Caco-2 (cell line): ENCODE results near the gene HNRNPAB. TPM values are rescaled to one million over a fixed set of nuclear protein-coding genes. Genes with fewer than 3 reads are reported as not detected.

Experiments
- BruUV-seq: library from RNA; stranded (reverse); fragments of 400-500 nt; replicated peaks from 2 replicates; lab custom pipeline; 2021; lab: Mats Ljungman, UMichigan
- CTCF ChIA-PET: fragments of 300-600 bp; sonication (Branson Sonifier 250); formaldehyde crosslinking; loops from one replicate; lab custom pipeline; 2022; ENCODE audit warnings: antibody characterized with exemption; lab: Charles Lee
- POLR2A ChIA-PET: fragments of 300-600 bp; sonication (Branson Sonifier 250); formaldehyde crosslinking; loops from one replicate; lab custom pipeline; 2022; ENCODE audit warnings: antibody characterized with exemption; lab: Charles Lee
- DNase-seq, 2 experiments: peaks; one replicate each; pipeline versions ENCODE4 v3.0.0 to v3.0.0-alpha.2; 2020 to 2022
- H3K27me3 ChIP-seq: replicated peaks from 2 replicates; pipeline ENCODE4 v1.6.0; 2011; ENCODE audit warnings: low read length; ENCODE audit not compliant: control insufficient read depth, insufficient read depth
- H3K36me3 ChIP-seq: 2 replicates; pipeline ENCODE4 v1.5.1; 2011; ENCODE audit warnings: low read length; ENCODE audit not compliant: control insufficient read depth, insufficient read depth
- H3K4me1 ChIP-seq: fragments of 250-450 bp; sonication (Bioruptor Pico); 2 replicates; pipeline ENCODE4 v1.5.1; 2020; ENCODE audit warnings: mild to moderate bottlenecking
- H3K4me3 ChIP-seq: 2 replicates; pipeline ENCODE4 v1.5.1; 2011; ENCODE audit warnings: low read depth, mild to moderate bottlenecking, control low read depth, low read length
- H3K9me3 ChIP-seq: fragments of 250-450 bp; sonication (Bioruptor Pico); 2 replicates; pipeline ENCODE4 v1.5.1; 2020; ENCODE audit warnings: mild to moderate bottlenecking, moderate library complexity
- H3K27ac Mint-ChIP-seq: one replicate; pipeline ENCODE4 v1.8.0; 2022; ENCODE audit warnings: mixed read lengths; ENCODE audit not compliant: unreplicated experiment
- H3K27me3 Mint-ChIP-seq: one replicate; pipeline ENCODE4 v1.8.0; 2022; ENCODE audit warnings: mixed read lengths; ENCODE audit not compliant: insufficient read depth, unreplicated experiment
- H3K36me3 Mint-ChIP-seq: one replicate; pipeline ENCODE4 v1.8.0; 2022; ENCODE audit warnings: mild to moderate bottlenecking, mixed read lengths; ENCODE audit not compliant: insufficient read depth, unreplicated experiment
- H3K4me1 Mint-ChIP-seq: one replicate; pipeline ENCODE4 v1.8.0; 2022; ENCODE audit warnings: low read depth, mixed read lengths; ENCODE audit not compliant: unreplicated experiment
- H3K4me3 Mint-ChIP-seq: one replicate; pipeline ENCODE4 v1.8.0; 2022; ENCODE audit warnings: mild to moderate bottlenecking, moderate library complexity, mixed read lengths; ENCODE audit not compliant: unreplicated experiment
- H3K9me3 Mint-ChIP-seq: one replicate; pipeline ENCODE4 v1.8.0; 2022; ENCODE audit warnings: mixed read lengths; ENCODE audit not compliant: unreplicated experiment
- CTCF ChIP-seq, 2 experiments: fragments of 200-600 bp in 1 of 2; IDR thresholded peaks; 1 replicate in 1 of 2; 2 replicates in 1 of 2; pipeline versions ENCODE4 v1.5.1 to v1.8.0; 2011 to 2022; ENCODE audit warnings: antibody characterized with exemption in 1 of 2, control low read depth in 1 of 2, inconsistent platforms in 1 of 2, low read depth in 1 of 2, low read length in 1 of 2, mild to moderate bottlenecking in 1 of 2, moderate library complexity in 1 of 2; ENCODE audit not compliant: insufficient read depth in 1 of 2, severe bottlenecking in 1 of 2, unreplicated experiment in 1 of 2
- intact Hi-C: fragments of 100-400 bp; cut with micrococcal nuclease; formaldehyde crosslinking; loops from one replicate; pipeline ENCODE4 v1.10.0; 2022; ENCODE audit not compliant: unreplicated experiment
- total RNA-seq: library from RNA; stranded (reverse); gene quantifications from 2 replicates; pipeline ENCODE4 v1.2.3, GENCODE V29; 2022

The HNRNPAB gene
- total RNA-seq, 1 experiment from 2014 or later: 295 TPM

DNA sequence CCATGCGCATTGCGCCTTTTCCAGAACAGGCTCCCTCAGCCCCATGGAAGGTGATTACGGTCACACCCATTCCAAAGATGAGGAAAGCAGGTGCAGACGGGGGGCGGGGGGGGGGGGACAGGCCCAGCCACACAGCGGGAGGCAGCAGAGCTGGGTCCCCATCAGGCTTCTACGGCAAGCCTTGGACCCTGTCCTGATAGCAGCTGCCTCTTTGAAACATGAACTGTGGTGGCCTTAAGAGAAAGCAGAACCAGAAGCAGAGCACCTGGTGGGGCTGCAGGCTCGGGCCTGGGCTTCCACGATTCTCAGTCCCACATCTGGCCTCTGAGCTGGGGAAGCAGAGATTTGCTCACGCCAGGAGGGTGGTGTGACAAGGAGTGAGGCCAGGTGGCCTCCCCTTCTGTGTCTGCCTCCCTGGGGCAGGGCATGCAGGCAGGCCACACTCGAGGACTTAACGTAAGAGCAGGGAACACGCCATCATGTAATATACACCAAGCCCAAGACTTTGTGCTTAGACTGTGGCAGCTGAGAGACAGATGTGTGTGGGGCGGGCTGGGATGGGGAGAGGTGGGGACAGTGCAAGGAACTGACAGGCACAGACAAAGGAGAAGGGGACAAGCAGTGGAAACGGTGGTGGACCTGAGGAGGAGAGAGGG, 42.4 kb downstream of the HNRNPAB start:
- Mint-ChIP-seq H3K9me3 (no peaks in the 10 kb centered on the region), H3K27ac (no peak overlapping the region), H3K36me3 (no peaks in the 10 kb centered on the region), H3K4me3 (no peak overlapping the region), H3K4me1 (no peaks in the 10 kb centered on the region), H3K27me3 (no peaks in the 10 kb centered on the region)
- Histone ChIP-seq H3K27me3 (no peaks in the 10 kb centered on the region; the same call in 1 of the 2 replicates), H3K4me3 (no peak overlapping the region), H3K4me1 (no peaks in the 10 kb centered on the region), H3K36me3 (no peaks in the 10 kb centered on the region), H3K9me3 (no peaks in the 10 kb centered on the region)
- POLR2A ChIA-PET: no interaction called here
- intact Hi-C loops: no loop called here
- CTCF ChIA-PET: interaction anchor here (0.6 kb wide), 1 partner anchor 187 kb away, joined by 3 read pairs; no protein-coding TSS in a partner anchor
- TF ChIP-seq CTCF (IDR thresholded peaks at IDR 0.05; ENCODE audit: insufficient read depth in 1 of 2, low read depth in 1 of 2, low read length in 1 of 2, severe bottlenecking in 1 of 2, unreplicated experiment in 1 of 2): no peak
- DNase-seq: no peak
- no TSS peak for BruUV-seq

GRCh38 chr5:178247481-178248456, 43.4 kb downstream of the HNRNPAB start:
- Mint-ChIP-seq H3K27ac (no peak overlapping the region), H3K4me1 (no peaks in the 10 kb centered on the region), H3K36me3 (no peaks in the 10 kb centered on the region), H3K9me3 (no peaks in the 10 kb centered on the region), H3K27me3 (no peaks in the 10 kb centered on the region), H3K4me3 (no peak overlapping the region)
- CTCF ChIA-PET: interaction anchor here (0.7 kb wide), 1 partner anchor 298 kb away, joined by 3 read pairs; no protein-coding TSS in a partner anchor
- DNase-seq: no peak
- Histone ChIP-seq H3K36me3 (no peaks in the 10 kb centered on the region), H3K4me1 (no peaks in the 10 kb centered on the region), H3K4me3 (no peak overlapping the region), H3K27me3 (no peaks in the 10 kb centered on the region; the same call in 1 of the 2 replicates), H3K9me3 (no peaks in the 10 kb centered on the region)
- POLR2A ChIA-PET: no interaction called here
- no TSS peak for BruUV-seq
- TF ChIP-seq CTCF (IDR thresholded peaks at IDR 0.05; ENCODE audit: insufficient read depth in 1 of 2, low read depth in 1 of 2, low read length in 1 of 2, severe bottlenecking in 1 of 2, unreplicated experiment in 1 of 2): no peak
- intact Hi-C loops: no loop called here

DNA sequence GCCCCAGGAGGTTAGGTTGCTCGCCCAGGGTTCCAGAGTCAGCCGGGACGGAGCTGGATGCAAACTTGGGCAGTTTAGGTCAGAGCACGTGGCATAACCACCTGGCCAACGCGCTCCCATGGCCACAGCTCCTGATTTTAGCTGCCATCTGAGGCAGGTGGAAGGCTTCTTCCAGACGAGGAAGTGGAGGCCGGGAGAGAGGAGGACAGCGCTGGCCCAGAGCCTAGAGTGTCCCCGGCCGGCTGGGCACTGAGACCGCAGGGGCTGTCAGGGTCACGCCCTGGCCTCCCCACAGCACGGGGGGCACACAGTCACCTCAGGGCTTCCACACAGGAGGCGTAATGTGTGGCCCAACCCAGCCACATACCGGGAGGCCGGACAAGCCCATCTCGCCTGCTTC, 44.4 kb downstream of the HNRNPAB start:
- CTCF ChIA-PET: interaction anchor here (0.7 kb wide), 1 partner anchor 297 kb away, joined by 3 read pairs; no protein-coding TSS in a partner anchor
- no peaks in the 10 kb centered on the region for H3K36me3 Mint-ChIP-seq

More for the DNA sequence above, 44.4 kb downstream of the HNRNPAB start:
- no peak for TF ChIP-seq CTCF (IDR thresholded peaks at IDR 0.05; ENCODE audit: insufficient read depth in 1 of 2, low read depth in 1 of 2, low read length in 1 of 2, severe bottlenecking in 1 of 2, unreplicated experiment in 1 of 2)
- POLR2A ChIA-PET: no interaction called here
- Histone ChIP-seq H3K4me3 (no peak overlapping the region), H3K27me3 (no peaks in the 10 kb centered on the region; the same call in 1 of the 2 replicates), H3K9me3 (no peaks in the 10 kb centered on the region), H3K4me1 (no peaks in the 10 kb centered on the region), H3K36me3 (no peaks in the 10 kb centered on the region)
- H3K4me1 Mint-ChIP-seq: no peaks in the 10 kb centered on the region
- no peak for DNase-seq
- intact Hi-C loops: no loop called here
- H3K9me3 Mint-ChIP-seq: no peaks in the 10 kb centered on the region
- no peaks in the 10 kb centered on the region for H3K27me3 Mint-ChIP-seq
- BruUV-seq: no TSS peak
- H3K4me3 Mint-ChIP-seq: no peak overlapping the region
- no peak overlapping the region for H3K27ac Mint-ChIP-seq
